ENCODE measurements around the gene ZNF296.

GRCh38 chr19:45112111-45112827 is 36.0 kb upstream of the ZNF296 start:
- TF ChIP-seq POLR2AphosphoS5 (IDR thresholded peaks at IDR 0.05) (no peak), POLR2A (IDR thresholded peaks at IDR 0.05) (no peak)

Measured in upper lobe of left lung (tissue), 4 donors.